Measurements from ENCODE around the gene PTPRT.

DNA sequence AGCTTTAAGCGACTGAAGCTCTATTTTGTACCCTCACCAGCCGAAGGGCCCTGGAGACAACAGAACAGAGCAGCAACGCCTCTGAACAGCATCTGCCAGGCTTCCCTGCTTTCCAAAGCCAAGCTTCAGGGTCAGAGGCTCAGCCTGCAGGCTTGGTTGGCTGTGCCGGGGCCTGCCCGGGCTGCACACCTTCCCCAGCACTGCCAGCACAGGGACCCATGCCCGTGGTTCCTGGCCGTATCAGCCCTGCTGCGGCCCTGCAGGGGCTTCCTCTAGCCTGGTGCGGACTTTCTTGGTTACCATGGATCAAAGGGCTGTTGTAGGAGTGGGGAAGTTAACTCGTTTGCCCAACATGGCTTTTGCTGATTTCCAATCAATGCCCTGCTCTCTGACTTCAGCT lies 830.1 kb downstream of the PTPRT start:
- no peak for TF ChIP-seq CTCF (IDR thresholded peaks at IDR 0.05)
- no peak for TF ChIP-seq ZFX (IDR thresholded peaks at IDR 0.05; ENCODE audit: borderline replicate concordance)

Data from 22Rv1 (cell line).